ENCODE data around the gene EPYC.
A peak's percentile ranks its signal among the peaks of the same experiment; 100 is the strongest.

The EPYC gene, protein sequence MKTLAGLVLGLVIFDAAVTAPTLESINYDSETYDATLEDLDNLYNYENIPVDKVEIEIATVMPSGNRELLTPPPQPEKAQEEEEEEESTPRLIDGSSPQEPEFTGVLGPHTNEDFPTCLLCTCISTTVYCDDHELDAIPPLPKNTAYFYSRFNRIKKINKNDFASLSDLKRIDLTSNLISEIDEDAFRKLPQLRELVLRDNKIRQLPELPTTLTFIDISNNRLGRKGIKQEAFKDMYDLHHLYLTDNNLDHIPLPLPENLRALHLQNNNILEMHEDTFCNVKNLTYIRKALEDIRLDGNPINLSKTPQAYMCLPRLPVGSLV

DNA sequence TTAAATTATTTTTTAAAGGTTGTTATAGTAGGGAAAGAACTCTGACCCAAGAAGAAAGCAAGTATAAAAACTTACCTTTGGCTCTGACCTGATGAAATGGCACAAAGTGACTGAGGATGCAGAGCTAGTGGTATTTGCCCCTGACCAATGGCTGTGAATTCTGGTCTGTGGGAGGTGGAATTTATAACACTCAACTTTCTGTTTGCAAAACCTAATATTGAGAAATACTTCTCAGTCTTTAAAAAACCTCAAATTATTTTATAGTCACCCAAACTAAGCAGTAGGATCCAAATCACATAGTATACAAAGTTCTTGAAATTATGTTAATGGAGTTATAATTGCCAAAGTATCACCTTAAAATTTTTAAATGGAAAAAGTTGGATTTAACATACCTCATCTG lies at the start of gene EPYC:
Gene EPYC, minus strand, starts transcription at position 101 of the 400 bp plus-strand sequence. CDS start 2,407 bp downstream, outside the sequence.
- no peak for FAIRE-seq

DNA sequence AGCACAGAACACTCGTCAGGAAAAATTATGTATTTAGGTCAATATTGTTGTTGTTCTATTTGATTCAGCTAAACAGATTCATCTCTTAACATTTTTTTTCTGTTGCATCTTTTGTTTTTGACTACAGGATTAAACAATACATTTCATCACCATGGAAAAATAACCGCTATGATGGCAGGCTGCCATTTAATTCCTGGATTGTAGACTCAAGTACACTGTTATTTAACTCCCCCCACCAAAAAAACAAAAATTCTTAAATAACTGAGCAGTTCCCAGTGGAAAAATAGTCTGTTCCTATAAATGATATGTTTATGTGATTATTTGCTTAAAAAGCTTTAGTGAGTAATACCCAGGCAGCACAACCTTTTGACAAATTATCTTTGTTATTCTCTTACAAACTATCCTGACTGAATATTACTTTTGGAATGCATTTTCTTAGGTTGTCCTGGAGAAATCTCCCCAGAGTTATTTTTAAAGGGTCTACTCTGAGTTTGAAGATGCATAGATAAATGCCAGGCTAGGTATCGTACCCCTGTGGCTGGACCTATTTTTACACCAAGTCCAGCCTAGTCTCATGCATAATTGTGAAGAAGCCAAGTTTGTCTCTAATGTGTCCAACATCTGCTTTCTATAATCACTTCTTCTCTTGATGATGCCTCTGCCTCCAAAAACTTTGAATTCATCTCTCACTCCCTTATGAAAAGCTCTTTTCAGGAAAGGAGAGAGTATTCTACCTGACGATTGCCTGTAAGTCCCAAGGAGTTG lies 49.4 kb upstream of the EPYC start:
- FAIRE-seq (no peak), DNase-seq (ENCODE audit: low spot score) (no peak)

More for the DNA sequence above, at the start of gene EPYC:
- no peak for DNase-seq (ENCODE audit: low spot score)

DNA sequence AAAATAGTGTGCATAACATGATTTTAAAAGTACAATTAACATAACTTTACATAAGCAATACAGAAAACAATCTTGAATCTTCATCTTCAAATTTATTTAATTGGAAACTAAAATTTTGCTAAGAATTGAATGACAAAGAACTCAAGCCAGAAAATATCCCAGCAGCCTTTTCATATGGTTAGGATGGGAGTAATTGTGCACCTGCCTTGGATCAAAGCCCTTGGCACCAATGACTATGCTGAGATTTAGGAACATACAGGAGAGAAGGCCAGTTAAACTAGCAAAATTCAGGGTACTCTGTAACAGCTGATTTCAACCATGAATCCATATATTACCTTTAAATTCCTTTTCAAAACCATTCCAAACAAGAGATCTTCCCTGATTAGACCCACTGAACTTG lies 47.3 kb upstream of the EPYC start:
- FAIRE-seq (no peak), DNase-seq (ENCODE audit: low spot score) (no peak)

DNA sequence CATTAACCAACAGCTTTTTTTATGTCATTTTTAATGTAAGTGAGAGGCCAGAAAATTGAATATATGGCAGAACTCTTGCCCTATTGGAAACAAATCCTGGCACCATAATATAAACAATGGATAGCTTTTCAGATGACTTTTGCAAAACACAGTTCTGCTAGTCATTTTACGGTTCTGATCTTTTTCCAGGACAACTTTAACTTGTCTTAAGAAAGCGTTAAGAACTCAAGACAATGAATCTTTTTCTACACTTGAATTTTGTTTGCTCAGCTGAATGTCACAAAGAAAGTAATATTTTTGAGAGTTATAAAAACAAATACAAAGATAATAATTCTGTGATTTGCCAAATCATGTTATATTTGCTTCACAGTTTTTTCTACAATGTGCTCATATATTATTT lies 39.8 kb upstream of the EPYC start:
- no peak for DNase-seq (ENCODE audit: low spot score)
- FAIRE-seq = no peak

DNA sequence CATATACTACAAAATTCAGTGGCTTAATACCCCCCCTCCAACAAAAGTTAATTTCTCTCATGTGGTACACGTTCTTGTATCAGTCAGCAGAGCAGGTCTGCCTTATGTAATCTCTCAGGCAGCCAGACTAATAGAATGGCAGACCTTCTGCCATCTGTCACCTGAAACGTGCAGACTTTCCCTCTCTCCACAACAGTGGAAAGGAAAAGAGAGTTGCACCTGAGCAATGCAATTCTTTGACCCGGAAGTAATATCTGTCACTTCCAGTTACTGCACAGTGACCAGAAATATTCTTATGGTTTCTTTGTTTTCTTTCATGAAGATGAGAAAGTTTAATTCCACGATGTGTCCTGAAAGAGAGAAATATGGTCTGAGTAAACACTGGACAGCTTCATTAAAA lies 38.6 kb upstream of the EPYC start:
- no peak for DNase-seq (ENCODE audit: low spot score)
- FAIRE-seq = no peak

DNA sequence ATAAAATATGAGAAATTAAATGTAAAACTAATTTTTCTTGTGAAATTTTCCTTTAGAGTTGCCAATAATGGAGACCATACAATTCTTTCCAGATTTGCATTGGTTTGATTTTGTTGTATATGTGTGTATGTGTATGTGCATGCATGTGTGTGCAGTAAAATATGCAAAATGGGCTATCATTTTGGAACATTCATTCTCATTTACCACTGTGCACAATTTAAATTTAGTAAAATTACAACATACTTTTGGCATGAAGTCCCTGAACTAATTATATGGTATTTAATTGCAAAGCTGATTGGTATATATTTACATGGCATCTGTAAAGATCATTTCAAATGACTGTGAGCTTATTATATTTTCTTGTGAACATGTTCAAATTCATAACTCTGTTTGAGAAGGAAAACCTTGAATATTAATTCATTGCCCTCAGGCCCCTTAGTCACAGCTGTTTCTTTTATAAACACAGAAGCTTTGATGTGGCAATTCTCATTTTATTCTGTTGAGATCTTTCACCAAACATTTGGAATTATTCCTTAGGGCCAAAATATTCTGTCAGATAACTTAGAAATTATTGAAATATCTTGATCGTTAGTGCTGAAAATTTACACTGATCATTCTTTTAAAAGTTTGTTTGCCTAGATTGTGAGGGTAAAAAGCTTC lies 35.5 kb upstream of the EPYC start:
- FAIRE-seq (no peak), DNase-seq (ENCODE audit: low spot score) (no peak)

DNA sequence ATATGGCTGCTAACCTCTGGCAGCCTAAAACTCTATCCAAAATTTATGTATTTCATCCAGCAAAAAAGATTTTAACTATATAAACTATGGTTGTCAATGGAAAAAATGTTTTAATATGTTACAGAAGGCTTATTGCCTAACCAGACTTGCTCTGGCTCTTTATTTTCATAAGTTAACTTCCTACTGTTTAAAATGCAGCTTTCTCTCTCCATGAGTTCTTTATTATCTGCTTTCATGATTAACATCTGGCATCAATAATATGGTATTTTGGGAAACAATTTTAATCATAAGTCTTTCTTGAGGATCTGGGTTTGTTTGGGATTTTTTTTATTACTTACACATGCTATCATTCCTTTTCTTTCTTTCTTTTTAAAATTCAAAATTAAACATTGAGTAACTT lies 32.5 kb upstream of the EPYC start:
- no peak for FAIRE-seq

DNA sequence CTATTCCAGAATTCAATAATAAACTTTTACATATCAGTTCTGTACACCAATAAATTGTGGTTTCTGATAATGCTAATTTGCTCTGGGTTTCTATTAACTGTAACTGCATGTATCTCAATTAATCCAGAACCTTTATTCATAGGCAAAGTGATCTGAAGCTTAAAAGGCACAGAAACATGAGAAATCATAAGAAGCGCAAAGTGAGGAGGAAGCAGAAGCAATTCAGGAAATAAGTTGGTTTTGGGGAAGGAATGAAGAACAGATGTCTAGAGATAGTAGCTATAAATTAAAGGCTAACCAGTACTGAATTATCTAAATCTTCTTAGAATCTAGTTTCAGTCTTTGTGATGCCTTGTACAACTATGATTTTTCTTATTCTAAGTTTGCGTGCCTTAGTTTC lies 28.5 kb upstream of the EPYC start:
- no peak for FAIRE-seq

More for the DNA sequence above, 32.5 kb upstream of the EPYC start:
- no peak for DNase-seq (ENCODE audit: low spot score)

DNA sequence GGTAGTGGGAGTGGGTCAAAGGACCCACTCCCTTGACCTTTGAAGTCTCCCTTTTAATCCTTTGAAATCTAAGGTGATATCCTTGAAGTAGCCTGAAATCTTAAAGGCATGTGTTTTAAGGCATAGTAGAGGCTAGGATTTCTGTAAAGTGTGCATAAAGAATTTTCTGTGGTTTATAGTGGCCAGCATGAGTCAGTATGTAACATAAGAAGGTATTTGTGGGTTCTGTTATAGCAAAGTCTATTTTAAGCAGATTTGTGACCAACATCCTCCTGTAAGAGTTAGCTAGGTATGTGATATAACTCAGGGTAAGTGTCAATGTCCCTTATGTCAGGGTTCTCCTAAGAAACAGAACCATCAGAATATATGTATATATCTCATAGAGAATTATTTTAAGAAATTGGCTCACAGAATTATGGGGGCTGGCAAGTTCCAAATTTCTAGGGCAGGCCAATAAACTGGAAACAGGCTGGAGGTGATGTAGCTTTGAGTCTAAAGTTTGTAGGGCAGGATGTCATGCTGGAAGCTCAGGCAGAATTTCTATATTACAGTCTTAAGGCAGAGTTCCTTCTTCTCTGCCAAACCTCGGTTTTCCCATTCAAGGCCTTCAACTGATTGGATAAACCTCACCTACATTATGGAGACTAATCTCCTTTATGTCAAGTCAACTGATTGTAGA lies 18.7 kb upstream of the EPYC start:
- no peak for FAIRE-seq
- peak; percentile 26 for DNase-seq (ENCODE audit: low spot score)

More for the DNA sequence above, 28.5 kb upstream of the EPYC start:
- no peak for DNase-seq (ENCODE audit: low spot score)

DNA sequence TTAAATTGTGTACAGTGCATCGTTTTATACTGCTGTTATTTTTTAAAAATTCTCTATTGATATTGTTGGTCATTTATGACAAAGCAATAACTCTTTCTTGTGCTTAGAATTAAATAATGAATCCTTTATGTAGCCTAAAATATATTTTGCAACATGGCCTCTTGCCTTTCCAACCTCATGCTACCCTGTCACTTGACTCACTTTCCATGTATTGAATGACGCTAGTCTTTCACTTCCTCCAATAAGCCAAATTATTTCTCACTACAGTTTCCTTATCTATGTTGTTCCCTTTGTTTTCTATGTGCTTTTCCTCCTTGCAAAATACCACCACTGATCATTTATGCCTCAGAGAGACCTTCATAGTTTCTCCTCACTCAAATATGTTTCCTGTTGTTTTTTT lies 16.3 kb upstream of the EPYC start:
- DNase-seq (ENCODE audit: low spot score) (no peak), FAIRE-seq (no peak)

DNA sequence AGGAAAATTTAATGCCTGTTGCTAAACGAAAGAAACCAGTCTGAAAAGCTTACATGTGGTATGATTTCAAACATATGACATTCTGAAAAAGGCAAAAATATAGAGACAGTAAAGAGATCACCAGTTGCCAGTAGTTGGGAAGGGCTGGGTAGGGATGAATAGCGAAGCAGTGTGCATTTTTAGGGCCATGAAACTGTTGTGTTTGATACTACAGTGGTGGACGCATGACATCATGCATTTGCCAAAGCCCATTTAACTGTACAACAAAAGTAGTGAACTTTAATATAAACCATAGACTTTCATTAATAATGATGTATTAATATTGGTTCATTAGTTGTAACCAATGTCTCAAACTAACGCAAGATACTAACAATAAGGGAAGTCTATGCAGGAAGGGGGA lies 14.7 kb upstream of the EPYC start:
- DNase-seq (ENCODE audit: low spot score) (no peak), FAIRE-seq (no peak)

DNA sequence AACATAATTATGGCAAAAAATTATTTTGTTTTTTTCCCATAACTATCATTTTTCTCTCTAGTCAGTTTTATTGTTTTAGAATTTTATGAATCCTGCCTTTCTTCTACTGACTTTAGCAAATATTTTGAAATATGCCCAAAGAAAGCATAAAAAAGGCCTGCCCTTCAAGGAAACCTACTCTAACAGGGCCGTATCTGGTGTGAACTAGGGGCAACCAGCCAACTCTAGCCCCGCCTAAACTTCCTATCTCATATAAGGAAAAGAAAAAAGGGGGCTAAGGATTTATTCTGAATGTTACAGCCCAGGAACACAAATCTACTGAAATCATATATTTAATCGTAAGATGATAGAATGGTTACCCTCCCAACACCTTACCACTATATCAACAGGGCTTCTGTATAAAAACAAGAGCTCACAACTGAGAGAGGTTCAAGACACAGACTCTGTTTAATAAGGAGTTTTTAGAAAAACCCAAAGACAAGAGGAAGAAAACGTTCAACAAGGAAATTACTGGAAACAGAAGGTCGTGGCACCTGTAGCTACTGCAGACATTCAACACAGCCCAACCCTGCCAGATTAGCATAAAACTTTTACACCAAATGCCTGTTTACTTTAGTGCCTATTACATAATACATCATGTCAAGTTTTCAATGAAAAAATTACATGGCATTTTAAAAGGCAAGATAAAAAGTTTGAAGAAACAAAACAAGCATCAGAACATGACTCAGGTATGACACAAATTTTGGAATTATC lies 12.9 kb upstream of the EPYC start:
- DNase-seq (ENCODE audit: low spot score) = no peak
- FAIRE-seq = no peak

DNA sequence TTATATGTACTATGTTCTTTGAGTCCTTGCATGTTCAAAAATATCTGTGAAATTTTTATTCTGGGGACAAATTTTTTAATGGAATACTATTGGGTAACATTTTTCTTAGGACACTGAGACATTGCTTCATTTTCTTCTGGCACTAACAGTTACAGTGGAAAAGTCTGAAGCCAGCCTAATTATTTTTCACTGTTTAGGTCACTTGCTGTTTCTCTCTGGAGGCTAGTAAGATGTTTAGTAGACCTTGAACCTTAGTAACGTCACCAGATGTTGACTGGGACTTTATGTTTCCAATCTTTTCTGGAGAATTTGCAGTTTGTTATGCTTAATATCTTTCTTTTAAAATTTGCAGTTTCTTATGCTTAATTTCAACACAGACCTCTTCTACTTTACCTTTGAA lies 12.3 kb upstream of the EPYC start:
- DNase-seq (ENCODE audit: low spot score) = no peak
- no peak for FAIRE-seq

DNA sequence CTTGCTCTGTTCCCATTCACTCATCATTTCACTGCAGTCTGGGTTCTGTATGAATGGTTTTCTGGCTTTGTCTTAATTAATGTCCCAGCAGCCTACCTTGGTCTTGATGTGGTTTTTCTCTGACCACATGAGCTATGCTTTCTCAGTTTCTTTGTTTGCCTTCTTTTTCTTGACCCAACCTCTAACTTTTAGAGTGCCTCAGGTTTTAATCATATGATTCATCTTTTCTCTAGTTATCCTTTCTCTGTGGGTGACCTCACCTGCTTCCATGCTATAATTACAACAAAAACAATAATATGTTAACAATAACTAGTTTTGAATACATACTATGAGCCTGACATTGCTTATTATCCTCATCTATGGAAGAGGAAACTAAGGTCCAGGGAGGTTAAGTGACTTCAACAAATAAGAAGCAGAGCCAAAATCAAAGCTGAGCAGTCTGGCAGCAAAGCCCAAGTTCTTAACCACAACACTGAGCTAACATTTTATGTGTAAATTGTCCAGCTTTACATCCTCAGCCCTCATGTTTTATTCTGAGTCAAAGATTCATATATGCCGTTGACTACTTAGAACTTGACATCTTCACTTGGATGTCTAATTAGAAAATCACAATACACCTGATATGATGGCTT lies 4.7 kb upstream of the EPYC start:
- no peak for FAIRE-seq
- peak; percentile 23 for DNase-seq (ENCODE audit: low spot score)

DNA sequence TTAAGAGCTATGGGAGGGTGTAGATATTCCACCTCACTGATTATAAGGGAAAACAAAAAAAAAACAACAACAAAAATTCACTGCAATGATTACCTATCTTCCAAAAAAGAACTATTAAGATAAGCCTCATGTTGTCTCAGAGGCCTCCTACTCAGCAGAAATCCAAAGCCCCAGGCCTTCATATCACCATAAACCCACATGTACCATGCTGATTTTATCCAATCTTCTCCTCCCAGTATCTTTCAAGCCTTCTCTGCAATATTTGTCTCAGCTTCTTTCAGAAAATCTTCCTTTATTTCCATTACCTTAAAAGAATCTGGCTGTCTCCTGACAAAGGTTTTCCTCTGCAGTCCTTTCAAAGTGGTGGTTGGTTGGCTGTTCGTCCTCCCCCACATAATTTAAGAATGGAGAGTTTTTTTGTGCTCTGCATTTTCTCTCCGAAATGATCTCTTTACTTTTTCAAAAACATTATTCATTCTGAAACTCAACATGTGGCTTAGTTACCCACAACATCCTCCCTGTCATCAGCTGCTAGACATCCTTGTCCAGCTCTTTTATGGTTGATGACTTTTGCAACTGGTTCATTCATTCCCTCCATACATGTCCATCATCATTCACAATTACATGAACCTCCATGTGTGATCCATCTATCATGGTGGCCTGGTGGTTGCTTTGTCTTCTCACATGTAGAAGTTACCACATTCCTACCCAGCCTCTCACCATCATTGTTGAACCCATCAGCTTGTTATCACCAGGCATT lies 2.9 kb upstream of the EPYC start:
- FAIRE-seq (no peak), DNase-seq (ENCODE audit: low spot score) (no peak)

DNA sequence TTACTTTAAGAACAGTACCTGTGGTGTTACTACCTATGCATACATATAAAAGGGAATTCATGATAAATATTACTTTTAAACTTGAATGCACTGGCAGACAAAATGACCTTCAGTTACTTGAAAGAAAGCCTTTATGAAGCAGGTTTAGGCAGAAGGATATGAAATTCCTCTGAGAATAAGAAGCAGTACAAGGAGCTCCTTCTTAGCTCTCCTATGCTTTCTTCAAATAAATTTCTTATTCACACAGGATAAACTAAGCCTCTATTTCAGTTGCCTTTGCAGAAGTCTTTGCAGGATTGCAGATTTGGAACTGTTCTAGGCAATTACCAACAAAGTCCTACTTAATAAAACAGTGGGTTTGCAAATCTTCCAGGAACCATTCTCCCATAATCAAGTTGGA lies 1.0 kb downstream of the EPYC start:
- DNase-seq (ENCODE audit: low spot score) = no peak
- FAIRE-seq = no peak

DNA sequence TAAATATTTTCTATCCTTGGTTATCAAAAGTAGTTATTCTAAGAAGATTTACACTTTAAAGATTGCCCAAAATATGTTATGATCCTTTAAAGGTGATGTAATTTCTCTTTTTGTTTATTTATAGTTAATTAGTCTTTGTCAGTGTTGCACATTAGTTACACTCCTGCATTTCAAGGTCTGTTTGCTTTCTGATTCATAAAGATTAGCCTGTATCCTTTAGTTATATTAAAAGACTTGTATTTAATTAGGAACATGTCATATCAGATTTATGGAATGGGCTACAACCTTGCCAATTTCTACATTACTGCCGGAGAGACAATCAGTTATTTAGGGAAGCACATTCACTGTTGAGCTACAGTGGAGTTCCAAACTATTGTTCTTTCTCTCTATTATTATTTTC lies 3.5 kb downstream of the EPYC start:
- DNase-seq (ENCODE audit: low spot score) (no peak), FAIRE-seq (no peak)

DNA sequence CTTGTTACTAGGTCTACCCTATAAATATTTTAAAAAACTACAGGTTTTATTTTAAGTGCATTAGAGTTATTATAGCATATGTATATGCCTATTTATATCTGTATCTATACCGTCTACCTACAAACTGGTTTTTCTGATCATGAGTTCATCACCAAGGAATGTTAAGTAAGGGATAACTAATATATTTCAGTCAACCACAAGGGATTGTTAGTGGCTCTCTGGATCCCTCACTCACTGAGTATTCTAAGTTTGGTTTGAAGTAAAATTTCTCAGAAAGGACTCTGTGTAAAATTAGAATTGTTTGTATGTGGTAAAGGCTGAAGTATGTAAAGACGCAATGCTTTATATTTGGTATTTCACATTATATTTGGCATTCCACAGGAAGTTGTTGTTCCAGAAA lies 4.8 kb downstream of the EPYC start:
- FAIRE-seq = no peak
- DNase-seq (ENCODE audit: low spot score) = no peak

DNA sequence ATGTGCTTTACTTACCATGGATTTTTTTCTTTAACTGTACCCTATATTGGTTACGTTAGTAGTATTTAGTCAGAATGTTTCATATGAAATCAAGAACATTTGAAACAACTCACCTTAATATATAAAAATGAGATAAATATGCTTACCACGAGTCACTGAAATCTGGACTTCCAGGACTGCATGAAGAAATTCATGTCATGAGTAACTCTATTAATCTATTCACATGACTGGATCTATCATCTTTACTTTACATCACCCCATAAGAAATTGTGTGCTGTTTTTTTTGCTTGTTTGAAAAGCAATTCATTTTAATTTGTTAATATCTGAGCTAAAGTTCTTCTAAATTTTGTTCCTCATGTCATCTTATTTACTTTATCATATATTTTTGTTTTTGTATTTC lies 5.2 kb downstream of the EPYC start:
- DNase-seq (ENCODE audit: low spot score) (no peak), FAIRE-seq (no peak)

DNA sequence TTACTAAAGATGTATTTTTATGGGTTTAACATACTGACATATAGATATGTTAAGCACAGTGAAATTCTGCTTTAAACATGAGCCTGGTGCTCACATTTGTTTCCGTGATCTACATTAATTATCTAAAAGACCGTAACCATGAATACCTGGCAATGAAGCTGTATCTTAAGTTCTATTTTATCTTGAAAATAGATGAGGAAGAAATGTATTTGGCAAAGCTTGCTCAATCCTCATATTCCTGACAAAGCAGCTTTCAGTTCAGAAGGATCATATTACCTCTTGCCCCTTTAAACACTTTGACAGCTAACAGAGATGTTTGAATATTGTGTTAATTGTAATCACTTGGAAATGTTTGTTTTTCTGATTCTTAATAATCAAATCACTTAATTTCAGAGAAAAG lies 9.8 kb downstream of the EPYC start:
- FAIRE-seq = no peak

More for the DNA sequence above, 9.8 kb downstream of the EPYC start:
- no peak for DNase-seq (ENCODE audit: low spot score)
